Esophagus squamous epithelium (tissue), 4 donors: ENCODE data around the gene SDS.

Experiments used
- CTCF ChIP-seq, 6 experiments: fragments of 450-650 bp in 4 of 6; fragments of 200-600 bp in 2 of 6; sonication (generic) in 2 of 6; IDR thresholded peaks; one replicate each; pipeline ENCODE4 v1.5.1; 2016 to 2019; ENCODE audit warnings: antibody characterized with exemption in 6 of 6, mild to moderate bottlenecking in 4 of 6, moderate library complexity in 4 of 6
- POLR2A ChIP-seq, 4 donors: fragments of 450-650 bp; IDR thresholded peaks; one replicate each; pipeline ENCODE4 v1.6.1; 2017; ENCODE audit warnings: antibody characterized with exemption in 4 of 4, mild to moderate bottlenecking in 4 of 4, moderate library complexity in 3 of 4

GRCh38 chr12:113365639-113366395 is 37.9 kb downstream of the SDS start:
- TF ChIP-seq CTCF (IDR thresholded peaks at IDR 0.05) (no peak), POLR2A (IDR thresholded peaks at IDR 0.05) (no peak)
